AG04450 (cell line): ENCODE measurements around the gene CFAP57. TPM values are rescaled to one million over a fixed set of nuclear protein-coding genes. Genes with fewer than 3 reads are reported as not detected.
A peak's percentile ranks its signal among the peaks of the same experiment; 100 is the strongest.

Experiments used
- CTCF ChIA-PET: fragments of 300-600, 350-600 bp; formaldehyde crosslinking; extraction: SDS; loops from one replicate; lab custom pipeline; 2022; ENCODE audit warnings: antibody characterized with exemption, inconsistent platforms; lab: Charles Lee
- POLR2A ChIA-PET: fragments of 350-600 bp; formaldehyde crosslinking; extraction: SDS; loops from one replicate; lab custom pipeline; 2021; ENCODE audit warnings: antibody characterized with exemption, inconsistent platforms; lab: Yijun Ruan, JAX
- DNase-seq: peaks from one replicate; pipeline ENCODE4 v3.0.0-alpha.2; 2011; ENCODE audit warnings: low read depth, low spot score
- H3K27ac ChIP-seq: one replicate; pipeline ENCODE4 v1.5.1; 2012; ENCODE audit warnings: low read depth, low read length, control low read depth
- H3K27me3 ChIP-seq: one replicate; pipeline ENCODE4 v1.6.0; 2012; ENCODE audit warnings: low read length; ENCODE audit not compliant: control insufficient read depth, insufficient read depth
- H3K4me3 ChIP-seq: 2 replicates; pipeline ENCODE4 v1.5.1; 2011; ENCODE audit warnings: mild to moderate bottlenecking, low read depth, low read length, control low read depth
- H3K9me3 ChIP-seq: 2 replicates; pipeline ENCODE4 v1.5.1; 2012; ENCODE audit warnings: low read length; ENCODE audit not compliant: control insufficient read depth, insufficient read depth
- CTCF ChIP-seq: IDR thresholded peaks from 2 replicates; pipeline ENCODE4 v1.5.1; 2011; ENCODE audit warnings: low read depth, low read length, control low read depth, inconsistent platforms
- polyA plus RNA-seq: library from polyadenylated mRNA; depleted of rRNA; stranded (reverse); fragments of >200 nt; gene quantifications from 2 replicates; pipeline ENCODE4 v1.2.3, GENCODE V29; 2011; rRNA removed
- small RNA-seq: library from RNA; depleted of rRNA; stranded (forward); fragments of <200 nt; gene quantifications from one replicate; pipeline ENCODE3, GENCODE V24; 2012; ENCODE audit warnings: low read depth; ENCODE audit not compliant: insufficient read length

The CFAP57 gene
- polyA plus RNA-seq, 1 experiment = 0.58 TPM

DNA sequence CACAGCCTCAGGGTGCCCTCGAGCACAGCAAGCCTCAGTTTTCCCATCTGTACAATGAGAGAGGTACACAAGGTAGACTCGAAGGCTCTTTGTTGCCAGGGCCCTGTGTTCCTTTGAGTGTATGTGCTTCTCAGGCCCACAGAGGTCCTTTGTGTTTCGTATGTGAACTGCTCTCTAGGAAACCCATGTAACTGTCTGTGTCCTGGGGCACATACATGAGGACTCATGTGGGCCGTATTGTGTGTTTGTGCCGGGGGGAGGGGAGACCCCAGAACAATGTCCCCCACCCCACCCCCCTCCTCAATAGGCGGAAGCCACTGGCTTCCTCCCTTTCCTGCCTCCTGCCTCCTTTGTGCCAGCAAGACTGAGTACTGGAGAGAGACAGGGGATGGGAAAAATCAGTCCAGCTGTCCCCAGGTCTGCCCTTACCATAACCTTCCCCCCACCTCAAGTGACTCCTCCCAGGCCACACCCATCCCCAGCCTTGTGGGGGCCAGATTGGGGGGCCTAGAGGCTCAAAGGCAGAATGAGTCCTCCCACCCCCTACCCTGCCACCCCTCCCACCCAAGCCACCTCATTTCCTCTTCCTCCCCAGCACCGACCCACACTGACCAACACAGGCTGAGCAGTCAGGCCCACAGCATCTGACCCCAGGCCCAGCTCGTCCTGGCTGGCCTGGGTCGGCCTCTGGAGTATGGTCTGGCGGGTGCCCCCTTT, 128.4 kb downstream of the CFAP57 start, which contains the start of gene TIE1:
TSS of gene TIE1 (plus strand) at position 605 of the 717 bp plus-strand sequence. CDS start at position 695, 90 bp downstream.
- POLR2A ChIA-PET = no interaction called here

DNA sequence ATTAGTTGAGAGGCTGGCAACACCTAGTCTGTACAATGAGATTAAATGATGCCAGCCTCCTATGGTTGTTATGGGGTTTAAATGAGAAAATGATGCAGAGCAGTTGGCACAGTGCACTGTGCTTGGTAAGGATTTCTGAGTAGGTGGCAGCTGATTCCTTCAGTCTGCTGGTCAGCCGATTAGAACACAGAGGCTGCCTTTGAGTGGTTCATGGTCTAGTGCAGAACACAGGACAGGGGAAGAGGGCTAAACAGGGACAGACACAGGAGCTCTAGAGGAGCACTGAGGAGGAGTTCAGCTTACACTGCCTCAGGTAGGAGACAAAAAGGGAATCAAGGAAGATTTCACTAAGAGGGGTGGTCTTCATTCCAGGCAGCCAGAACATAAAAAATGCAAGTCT, 130.1 kb downstream of the CFAP57 start:
- Histone ChIP-seq H3K9me3 (no peaks in the 10 kb centered on the region), H3K27ac (no peak overlapping the region), H3K4me3 (no peak overlapping the region), H3K27me3 (peaks cover 3% of the 10 kb centered on the region)
- POLR2A ChIA-PET = no interaction called here
- CTCF ChIA-PET = interaction anchor here (0.6 kb wide), 1 partner anchor 349 kb away, joined by 3 read pairs; no protein-coding TSS in a partner anchor
- TF ChIP-seq CTCF = no peak
- DNase-seq = no peak

More for the DNA sequence above, 128.4 kb downstream of the CFAP57 start, which contains the start of gene TIE1:
- no peak for TF ChIP-seq CTCF
- H3K4me3 ChIP-seq = no peak within 1 kb of the TSS
- CTCF ChIA-PET = no interaction called here
- no peak for DNase-seq
- H3K9me3 ChIP-seq = no peaks in the 10 kb centered on the region
- peaks cover under 1% of the 10 kb centered on the region for H3K27me3 ChIP-seq
- H3K27ac ChIP-seq = no peak within 1 kb of the TSS

DNA sequence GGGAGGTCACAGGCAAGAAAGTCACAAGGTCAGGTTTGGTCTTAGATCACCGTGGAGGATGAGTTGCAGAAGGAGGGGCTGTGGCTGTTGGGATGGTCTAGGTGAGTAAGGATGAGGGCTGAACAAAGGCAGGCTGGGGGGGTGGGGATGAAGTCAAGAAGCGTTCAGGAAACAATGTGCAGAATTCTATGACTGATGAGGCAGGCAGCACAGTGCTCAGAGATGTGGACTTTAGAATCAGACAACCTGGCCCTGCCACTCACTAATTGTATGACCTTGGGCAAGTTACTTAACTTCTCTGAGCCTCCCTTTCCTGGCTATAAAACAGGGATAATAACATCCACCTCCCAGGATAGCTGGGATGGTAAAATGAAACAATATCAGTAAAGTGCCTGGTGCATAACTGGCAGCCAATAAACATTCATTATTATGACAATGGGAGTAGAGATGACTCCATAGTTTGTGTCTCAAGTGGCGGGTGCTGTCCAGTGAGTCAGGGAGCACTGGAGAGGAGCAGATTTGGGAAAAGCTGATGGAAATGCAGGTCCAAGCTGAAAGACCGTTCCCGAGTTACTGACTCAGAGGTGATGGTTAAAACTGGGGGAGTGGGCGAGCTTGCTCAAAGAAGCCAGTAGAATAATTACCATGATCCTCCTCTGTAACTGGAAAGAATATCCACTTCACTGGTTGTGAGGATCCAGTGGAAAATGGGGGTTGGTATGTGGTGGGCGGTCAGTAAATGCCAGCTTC, 130.8 kb downstream of the CFAP57 start:
- no peak for TF ChIP-seq CTCF
- Histone ChIP-seq H3K4me3 (no peak overlapping the region), H3K27ac (peak overlapping the region; percentile 31), H3K9me3 (no peaks in the 10 kb centered on the region), H3K27me3 (peaks cover 3% of the 10 kb centered on the region)
- ChIA-PET CTCF (no interaction called here), POLR2A (no interaction called here)
- DNase-seq = no peak

GRCh38 chr1:43303471-43304313, 131.6 kb downstream of the CFAP57 start:
- ChIA-PET POLR2A (interaction anchor here (0.7 kb wide), 1 partner anchor 135 kb away, joined by 3 read pairs; no protein-coding TSS in a partner anchor), CTCF (no interaction called here)
- H3K27ac ChIP-seq = peak overlapping the region; percentile 31
- no peak for DNase-seq
- peaks cover 3% of the 10 kb centered on the region for H3K27me3 ChIP-seq
- no peak overlapping the region for H3K4me3 ChIP-seq
- no peaks in the 10 kb centered on the region for H3K9me3 ChIP-seq
- no peak for TF ChIP-seq CTCF

Small RNA genes lying within 50 kb of the gene (small RNA-seq; reads per million reads assigned to genes)
- gene RNA5SP46 = not detected

Other genes starting within 250 kb of the CFAP57 start
- 114 and 140 TPM in 2 replicates for gene SLC2A1, start 213.5 kb upstream of the CFAP57 start, polyA plus RNA-seq
- 61.6 and 62.0 TPM in 2 replicates for gene EBNA1BP2, start within 50 bp of the CFAP57 start, polyA plus RNA-seq
- not detected in 2 replicates for gene TMEM125, start 97.7 kb downstream of the CFAP57 start, polyA plus RNA-seq
- gene C1orf210, start 113.3 kb downstream of the CFAP57 start, polyA plus RNA-seq = not detected in 2 replicates
- 0.76 and 1.3 TPM in 2 replicates for gene TIE1, start 128.7 kb downstream of the CFAP57 start, polyA plus RNA-seq
- not detected in 2 replicates for gene MPL, start 165.5 kb downstream of the CFAP57 start, polyA plus RNA-seq
- gene CDC20, start 186.7 kb downstream of the CFAP57 start, polyA plus RNA-seq = 22.8 and 27.5 TPM in 2 replicates
- gene ELOVL1, start 195.7 kb downstream of the CFAP57 start, polyA plus RNA-seq = 165 and 167 TPM in 2 replicates
- gene MED8, start 217.5 kb downstream of the CFAP57 start, polyA plus RNA-seq = 59.3 and 63.7 TPM in 2 replicates
- gene SZT2, start 217.6 kb downstream of the CFAP57 start, polyA plus RNA-seq = 9.4 and 10.4 TPM in 2 replicates